Midbrain (tissue), 1 donor: ENCODE results near the gene MALAT1.

Experiments
- DNase-seq: peaks from one replicate; lab custom pipeline; 2025; lab: John Stamatoyannopoulos, UW

The MALAT1 gene

GRCh38 chr11:65479184-65480145 lies 19.4 kb upstream of the MALAT1 start:
- DNase-seq, result no peak

- DNase-seq, result no peak
These were observed 16.5 kb upstream of the MALAT1 start for GRCh38 chr11:65482306-65482850.

GRCh38 chr11:65485920-65486219 lies 13.0 kb upstream of the MALAT1 start:
- DNase-seq, result no peak

- DNase-seq, result no peak
These were observed 12.0 kb upstream of the MALAT1 start for GRCh38 chr11:65486570-65487466.

- DNase-seq, result peak; percentile 100
These were observed 11.2 kb upstream of the MALAT1 start for GRCh38 chr11:65487467-65488272.

- DNase-seq, result no peak
These were observed 10.4 kb upstream of the MALAT1 start for GRCh38 chr11:65488273-65489034.

- DNase-seq, result no peak
These were observed 9.7 kb upstream of the MALAT1 start for GRCh38 chr11:65489035-65489705.

GRCh38 chr11:65489706-65490320 lies 9.0 kb upstream of the MALAT1 start:
- no peak for DNase-seq

- no peak for DNase-seq
These were observed 7.7 kb upstream of the MALAT1 start for GRCh38 chr11:65491163-65491465.

- no peak for DNase-seq
These were observed 7.0 kb upstream of the MALAT1 start for GRCh38 chr11:65491614-65492386.

- no peak for DNase-seq
These were observed 6.5 kb upstream of the MALAT1 start for GRCh38 chr11:65492387-65492636.

GRCh38 chr11:65492637-65493366 lies 6.0 kb upstream of the MALAT1 start:
- DNase-seq, result no peak

- no peak for DNase-seq
These were observed 5.3 kb upstream of the MALAT1 start for GRCh38 chr11:65493367-65494176.

- DNase-seq, result no peak
These were observed 2.3 kb upstream of the MALAT1 start for GRCh38 chr11:65496304-65497140.

- DNase-seq, result peak; percentile 97
These were observed 1.5 kb upstream of the MALAT1 start for GRCh38 chr11:65497141-65498041.
